Central memory CD8-positive, alpha-beta T cell (primary cell): Measurements from ENCODE around the gene RRAS2.
"Not testable (repeated sequence)": the region's sequence is repeated elsewhere in the genome, so short reads cannot be mapped to it uniquely, and the experiment has no call there.

Source experiments
- ATAC-seq: fragments of 150-1000 bp; cut with Tn5 transposase; replicated peaks from 2 replicates; pipeline ENCODE4 v1.10.0; 2022; ENCODE audit warnings: mild to moderate bottlenecking, moderate FRiP score, moderate number of reproducible peaks; ENCODE audit not compliant: poor library complexity, severe bottlenecking; ENCODE audit errors: extremely low read depth
- DNase-seq, 2 donors: peaks; one replicate each; pipeline ENCODE4 v3.0.0; 2021; ENCODE audit warnings: low spot score in 2 of 2
- H3K27ac Mint-ChIP-seq: one replicate; pipeline ENCODE4 v1.8.0; 2022; ENCODE audit warnings: low read depth, mild to moderate bottlenecking, moderate library complexity, mixed read lengths
- H3K27me3 Mint-ChIP-seq: one replicate; pipeline ENCODE4 v1.8.0; 2022; ENCODE audit warnings: mixed read lengths
- H3K36me3 Mint-ChIP-seq: one replicate; pipeline ENCODE4 v1.8.0; 2022; ENCODE audit warnings: mild to moderate bottlenecking, moderate library complexity, mixed read lengths; ENCODE audit not compliant: insufficient read depth
- H3K4me1 Mint-ChIP-seq: one replicate; pipeline ENCODE4 v1.8.0; 2022; ENCODE audit warnings: mixed read lengths
- H3K4me3 Mint-ChIP-seq: one replicate; pipeline ENCODE4 v1.8.0; 2022; ENCODE audit warnings: mild to moderate bottlenecking, moderate library complexity, mixed read lengths
- H3K9me3 Mint-ChIP-seq: one replicate; pipeline ENCODE4 v1.8.0; 2022; ENCODE audit warnings: mixed read lengths

Gene RRAS2

DNA sequence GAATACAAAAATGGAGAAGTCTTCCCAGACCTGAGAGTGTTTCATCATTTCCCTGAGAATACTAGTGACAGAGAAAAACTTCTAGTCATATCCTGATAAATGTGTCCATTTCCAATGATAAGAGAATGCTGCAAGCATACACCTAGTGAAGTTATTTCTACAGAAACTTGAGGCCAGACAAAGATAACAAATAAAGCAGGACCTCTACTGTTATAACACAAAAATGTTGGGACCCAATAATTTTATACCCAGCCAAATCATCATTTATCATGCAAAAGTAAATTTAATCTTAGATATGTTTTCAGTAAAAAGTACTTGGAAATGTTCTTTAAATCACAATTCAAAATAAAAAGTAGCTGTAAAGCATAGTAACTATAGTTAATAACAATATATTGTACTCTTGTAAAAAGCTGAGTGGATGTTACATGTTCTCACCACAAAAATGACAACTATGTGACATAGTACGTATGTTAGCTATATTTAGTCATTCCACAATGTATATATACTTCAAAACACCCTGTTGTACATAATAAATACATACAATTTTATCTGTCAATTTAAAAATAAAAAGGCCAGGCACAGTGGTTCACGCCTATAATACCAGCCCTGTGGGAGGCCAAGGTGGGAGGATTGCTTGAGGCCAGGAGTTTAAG, 12.6 kb downstream of the RRAS2 start:
- Mint-ChIP-seq H3K27me3 (no peaks in the 10 kb centered on the region), H3K4me1 (peaks cover 53% of the 10 kb centered on the region), H3K27ac (no peak overlapping the region), H3K9me3 (no peaks in the 10 kb centered on the region), H3K4me3 (no peak overlapping the region), H3K36me3 (peaks cover 3% of the 10 kb centered on the region)
- no peak for DNase-seq
- ATAC-seq = no peak

- H3K36me3 Mint-ChIP-seq = peaks cover 1% of the 10 kb centered on the region
- no peak for DNase-seq
- no peak overlapping the region for H3K4me3 Mint-ChIP-seq
- H3K27ac Mint-ChIP-seq = no peak overlapping the region
- no peaks in the 10 kb centered on the region for H3K9me3 Mint-ChIP-seq
- no peak for ATAC-seq
- peaks cover 59% of the 10 kb centered on the region for H3K4me1 Mint-ChIP-seq
- H3K27me3 Mint-ChIP-seq = no peaks in the 10 kb centered on the region
Measured at GRCh38 chr11:14345668-14346067, 13.3 kb downstream of the RRAS2 start.

DNA sequence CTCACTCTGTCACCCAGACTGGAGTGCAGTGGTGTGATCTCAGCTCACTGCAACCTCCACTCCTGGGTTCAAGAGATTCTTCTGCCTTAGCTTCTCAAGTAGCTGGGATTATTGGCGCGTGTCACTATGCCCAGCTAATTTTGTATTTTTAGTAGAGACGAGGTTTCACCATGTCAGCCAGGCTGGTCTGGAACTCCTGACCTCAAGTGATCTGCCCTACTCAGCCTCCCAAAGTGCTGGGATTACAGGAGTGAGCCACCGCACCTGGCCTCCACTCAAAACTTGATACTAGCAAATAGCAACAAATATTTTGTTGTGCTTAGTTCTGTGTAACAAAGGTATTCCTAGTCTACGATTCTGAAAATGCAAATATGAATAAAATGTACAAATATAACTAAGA, 14.0 kb downstream of the RRAS2 start:
- not testable (repeated sequence) for DNase-seq, H3K27me3 Mint-ChIP-seq, H3K27ac Mint-ChIP-seq, H3K36me3 Mint-ChIP-seq, H3K4me3 Mint-ChIP-seq, H3K9me3 Mint-ChIP-seq, ATAC-seq
- H3K4me1 Mint-ChIP-seq = peaks cover 57% of the 10 kb centered on the region

DNA sequence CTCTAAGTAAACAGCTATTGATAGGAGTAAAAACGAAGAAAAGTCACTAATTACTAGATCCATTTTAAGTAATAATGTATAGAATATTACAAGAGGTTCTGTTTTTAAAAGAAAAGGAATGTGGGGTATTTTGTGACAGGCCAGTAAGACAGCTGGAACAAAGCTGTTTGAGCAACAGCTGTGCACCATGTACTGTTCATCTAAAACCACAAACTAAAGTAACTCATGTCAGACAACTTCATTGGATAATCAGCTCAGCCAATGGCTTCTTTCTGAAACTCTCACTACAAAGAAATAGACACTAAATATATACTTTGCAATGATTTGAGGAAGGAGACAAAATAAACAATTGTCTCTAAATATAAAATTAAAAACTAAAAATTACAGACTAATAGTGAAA, 16.1 kb downstream of the RRAS2 start:
- Mint-ChIP-seq H3K27me3 (no peaks in the 10 kb centered on the region), H3K36me3 (peaks cover 3% of the 10 kb centered on the region), H3K4me1 (peaks cover 40% of the 10 kb centered on the region), H3K9me3 (no peaks in the 10 kb centered on the region), H3K27ac (no peak overlapping the region), H3K4me3 (no peak overlapping the region)
- ATAC-seq (no peak), DNase-seq (no peak)

DNA sequence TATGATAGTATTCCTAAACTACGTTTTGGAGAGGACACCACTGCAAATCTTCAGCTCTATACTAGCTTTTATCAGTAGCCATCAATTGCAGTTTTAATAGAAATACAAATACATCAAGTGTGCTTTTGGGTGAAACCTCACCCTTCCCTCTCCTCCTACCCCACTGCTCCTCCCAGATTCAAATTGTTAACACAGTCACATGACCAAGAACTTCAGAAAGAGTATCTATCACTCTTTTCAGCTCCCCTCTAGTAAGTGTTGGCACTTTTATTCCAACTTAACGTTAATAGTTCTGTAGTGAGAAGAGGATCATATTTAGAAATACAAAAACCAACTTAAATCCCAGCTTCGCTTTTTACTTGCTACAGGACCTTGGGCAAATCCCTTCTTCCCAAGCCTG, 17.0 kb downstream of the RRAS2 start:
- DNase-seq = no peak
- Mint-ChIP-seq H3K27ac (peak overlapping the region; percentile 21), H3K36me3 (peaks cover 3% of the 10 kb centered on the region), H3K9me3 (no peaks in the 10 kb centered on the region), H3K27me3 (no peaks in the 10 kb centered on the region), H3K4me3 (no peak overlapping the region), H3K4me1 (peaks cover 43% of the 10 kb centered on the region)
- ATAC-seq = no peak

- Mint-ChIP-seq H3K4me1 (peaks cover 52% of the 10 kb centered on the region), H3K4me3 (peak overlapping the region; percentile 5), H3K27ac (peak overlapping the region; percentile 29), H3K36me3 (peaks cover 5% of the 10 kb centered on the region), H3K27me3 (no peaks in the 10 kb centered on the region), H3K9me3 (peaks cover 9% of the 10 kb centered on the region)
- ATAC-seq (no peak), DNase-seq (no peak)
Measured at GRCh38 chr11:14340721-14341120, 18.3 kb downstream of the RRAS2 start.

DNA sequence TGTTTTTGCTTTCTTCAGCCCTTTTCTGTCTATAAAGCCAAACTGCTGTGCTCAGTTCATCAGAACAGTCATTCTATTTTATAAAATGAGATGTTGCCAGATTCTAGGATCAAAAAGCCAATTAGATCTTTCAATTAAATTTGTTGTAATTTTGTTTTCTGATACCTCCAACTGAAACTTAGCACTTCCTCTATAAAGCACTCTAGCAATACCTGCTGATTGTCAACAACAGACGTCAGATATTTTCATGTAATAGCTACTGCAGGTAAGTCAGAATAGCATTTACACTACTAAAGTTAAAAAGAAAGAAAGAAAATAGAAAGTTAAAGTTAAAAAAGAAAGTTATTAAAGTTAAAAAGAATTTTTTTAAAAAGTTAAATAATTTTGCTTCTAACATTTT, 19.6 kb downstream of the RRAS2 start:
- no peak overlapping the region for H3K4me3 Mint-ChIP-seq
- H3K9me3 Mint-ChIP-seq = peaks cover 9% of the 10 kb centered on the region
- no peak overlapping the region for H3K27ac Mint-ChIP-seq
- DNase-seq = no peak
- ATAC-seq = no peak
- peaks cover 55% of the 10 kb centered on the region for H3K4me1 Mint-ChIP-seq
- peaks cover 7% of the 10 kb centered on the region for H3K36me3 Mint-ChIP-seq
- H3K27me3 Mint-ChIP-seq = no peaks in the 10 kb centered on the region

DNA sequence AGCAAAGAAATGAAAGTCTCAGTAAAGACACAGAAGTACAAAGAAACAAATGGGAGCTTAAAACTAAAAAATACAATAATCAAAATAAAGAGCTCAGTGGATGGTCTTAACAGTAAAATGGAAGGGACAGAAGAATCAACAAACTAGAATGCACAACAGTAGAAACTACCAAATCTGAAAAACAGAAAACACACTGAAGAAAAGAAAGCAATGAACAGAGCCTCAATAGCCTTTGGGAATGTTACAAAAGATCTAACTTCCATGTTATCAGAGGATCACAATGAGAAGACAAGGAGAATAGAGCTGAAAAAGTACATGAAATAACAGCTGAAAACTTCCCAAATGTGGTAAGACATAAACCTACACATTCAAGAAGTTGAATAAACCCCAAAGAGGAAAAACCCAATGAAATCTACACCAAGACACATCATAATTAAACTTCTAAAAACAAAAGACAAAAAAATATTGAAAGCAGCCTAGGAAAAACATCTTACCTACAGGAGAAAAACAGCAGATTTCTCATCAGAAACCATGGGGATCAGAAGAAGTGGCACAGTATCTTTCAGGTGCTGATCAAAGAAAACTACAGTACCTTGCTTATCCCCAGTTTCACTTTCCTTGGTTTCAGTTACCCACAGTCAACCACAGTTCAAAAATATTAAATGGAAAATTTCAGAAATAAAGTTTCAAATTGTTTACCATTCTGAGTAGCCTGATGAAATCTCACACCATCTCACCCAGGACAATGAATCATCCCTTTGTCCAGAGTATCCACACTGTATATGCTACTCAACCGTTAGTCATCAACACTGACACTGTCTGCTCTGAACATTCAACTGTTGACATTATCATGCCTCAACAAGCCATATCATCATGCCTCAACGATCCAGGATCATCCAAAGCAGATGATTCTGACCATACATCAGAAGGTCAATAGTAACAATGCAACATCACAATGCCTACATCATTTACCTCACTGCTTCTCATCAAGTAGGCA, 22.2 kb downstream of the RRAS2 start:
- peak overlapping the region; percentile 17 for H3K4me3 Mint-ChIP-seq
- peak; percentile 46 for ATAC-seq

GRCh38 chr11:14335712-14336111, 23.3 kb downstream of the RRAS2 start:
- DNase-seq (no peak), ATAC-seq (no peak)
- H3K27ac Mint-ChIP-seq = peak overlapping the region; percentile 2
- H3K36me3 Mint-ChIP-seq = peaks cover 6% of the 10 kb centered on the region
- peaks cover 9% of the 10 kb centered on the region for H3K9me3 Mint-ChIP-seq
- no peak overlapping the region for H3K4me3 Mint-ChIP-seq
- H3K27me3 Mint-ChIP-seq = no peaks in the 10 kb centered on the region
- H3K4me1 Mint-ChIP-seq = peaks cover 50% of the 10 kb centered on the region

More for the DNA sequence above, 22.2 kb downstream of the RRAS2 start:
- H3K27me3 Mint-ChIP-seq = no peaks in the 10 kb centered on the region
- H3K9me3 Mint-ChIP-seq = peaks cover 9% of the 10 kb centered on the region
- H3K27ac Mint-ChIP-seq = no peak overlapping the region
- H3K4me1 Mint-ChIP-seq = peaks cover 53% of the 10 kb centered on the region
- no peak for DNase-seq
- H3K36me3 Mint-ChIP-seq = peaks cover 6% of the 10 kb centered on the region

DNA sequence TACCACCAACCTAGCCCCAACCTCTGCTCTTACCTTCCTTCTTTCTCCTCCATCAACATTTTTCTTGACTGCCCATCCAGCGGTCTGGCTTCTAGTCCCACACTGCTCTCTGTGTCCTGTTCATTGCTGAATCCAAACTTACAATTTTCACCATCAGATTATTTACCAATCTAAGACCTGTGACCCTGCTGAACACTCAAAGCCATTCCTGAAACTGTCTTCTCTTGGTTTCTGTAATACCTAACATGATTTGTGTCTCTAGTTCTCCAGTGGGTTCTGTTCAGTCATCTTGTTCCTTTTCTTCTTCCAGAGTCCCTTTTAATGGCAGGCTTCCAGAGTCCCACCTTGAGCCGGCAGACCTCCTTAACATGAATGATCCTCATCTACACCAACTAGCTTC, 24.1 kb downstream of the RRAS2 start:
- Mint-ChIP-seq H3K27ac (peak overlapping the region; percentile 2), H3K4me3 (no peak overlapping the region)

GRCh38 chr11:14334192-14334591, 24.8 kb downstream of the RRAS2 start:
- Mint-ChIP-seq H3K27me3 (no peaks in the 10 kb centered on the region), H3K36me3 (peaks cover 6% of the 10 kb centered on the region), H3K4me3 (no peak overlapping the region), H3K9me3 (peaks cover 9% of the 10 kb centered on the region), H3K27ac (no peak overlapping the region), H3K4me1 (peaks cover 44% of the 10 kb centered on the region)
- DNase-seq = no peak
- no peak for ATAC-seq

More for the DNA sequence above, 24.1 kb downstream of the RRAS2 start:
- Mint-ChIP-seq H3K9me3 (peaks cover 9% of the 10 kb centered on the region), H3K4me1 (peaks cover 44% of the 10 kb centered on the region), H3K27me3 (no peaks in the 10 kb centered on the region), H3K36me3 (peaks cover 6% of the 10 kb centered on the region)
- no peak for DNase-seq
- no peak for ATAC-seq

DNA sequence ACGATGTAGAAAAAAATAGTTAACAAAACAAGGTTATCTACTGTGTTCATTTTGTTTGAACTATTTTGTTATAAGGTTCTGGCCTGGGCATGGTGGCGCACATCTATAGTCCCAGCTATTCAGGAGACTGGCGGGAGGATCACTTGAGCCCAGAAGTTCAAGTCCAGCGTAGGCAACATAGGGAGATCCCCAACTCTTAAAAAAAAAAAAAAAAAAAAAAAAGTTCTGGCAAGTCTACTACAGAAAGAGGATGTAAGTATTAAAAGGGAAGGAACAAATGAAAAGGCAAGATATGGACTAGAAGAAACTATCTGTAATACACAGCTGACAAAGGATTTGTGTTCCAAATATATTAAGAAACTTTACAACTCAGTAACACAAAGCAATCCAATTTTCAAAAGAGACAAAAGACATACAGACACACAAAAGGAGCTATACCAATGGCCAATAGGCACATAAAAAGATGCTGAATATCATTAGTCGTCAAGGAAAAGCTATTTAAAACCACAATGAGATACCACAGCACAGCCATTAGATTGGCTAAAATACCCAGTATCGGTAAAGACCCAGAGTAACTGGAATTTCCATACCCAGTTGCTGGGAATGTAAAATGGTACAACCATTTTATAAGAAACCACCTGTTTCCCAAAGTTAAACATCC, 27.4 kb downstream of the RRAS2 start:
- Mint-ChIP-seq H3K9me3 (peaks cover 8% of the 10 kb centered on the region), H3K36me3 (peaks cover 9% of the 10 kb centered on the region), H3K27me3 (no peaks in the 10 kb centered on the region), H3K4me1 (peaks cover 44% of the 10 kb centered on the region), H3K4me3 (no peak overlapping the region), H3K27ac (no peak overlapping the region)
- no peak for DNase-seq
- ATAC-seq = no peak
